ENCODE results near the gene TMEM33.

DNA sequence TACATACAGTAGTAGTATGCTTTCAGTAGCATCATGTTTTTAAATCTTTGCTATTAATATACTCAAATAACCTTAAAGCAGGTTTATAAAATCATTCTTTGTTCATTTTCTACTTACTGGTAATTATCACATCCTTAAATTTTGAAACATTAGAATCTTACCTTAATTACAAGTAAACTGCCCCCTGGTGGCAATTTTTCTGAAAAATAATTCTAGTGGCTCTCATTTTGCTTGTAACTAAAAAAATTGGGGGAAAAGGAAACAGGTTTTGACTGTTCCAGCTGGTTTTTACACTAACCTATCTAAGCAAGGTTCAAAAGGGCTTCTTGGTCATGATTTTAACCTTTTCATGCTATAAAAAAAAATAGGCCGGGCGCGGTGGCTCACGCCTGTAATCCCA is 27.9 kb downstream of the TMEM33 start:
- TF ChIP-seq CTCF (IDR thresholded peaks at IDR 0.05) (no peak), POLR2A (IDR thresholded peaks at IDR 0.05) (no peak)
